GM20000 (cell line): ENCODE results near the gene ZNF300.
"Not testable (repeated sequence)": the region's sequence is repeated elsewhere in the genome, so short reads cannot be mapped to it uniquely, and the experiment has no call there.

ENCODE experiments used
- DNase-seq: peaks from one replicate; pipeline ENCODE4 v3.0.0; 2012; ENCODE audit warnings: low spot score
- CTCF ChIP-seq: IDR thresholded peaks from 2 replicates; pipeline ENCODE4 v1.5.1; 2012; ENCODE audit warnings: mild to moderate bottlenecking, control low read depth; ENCODE audit errors: extremely low read depth, missing control alignments

Gene ZNF300

GRCh38 chr5:150853561-150853960 lies 51.2 kb downstream of the ZNF300 start:
- TF ChIP-seq CTCF, result no peak
- no peak for DNase-seq

GRCh38 chr5:150851039-150851438 lies 53.7 kb downstream of the ZNF300 start:
- DNase-seq, result no peak
- TF ChIP-seq CTCF, result no peak

GRCh38 chr5:150848271-150848670 lies 56.5 kb downstream of the ZNF300 start:
- DNase-seq, result no peak
- no peak for TF ChIP-seq CTCF

GRCh38 chr5:150847334-150847695 lies 57.5 kb downstream of the ZNF300 start:
- DNase-seq, result no peak
- no peak for TF ChIP-seq CTCF

- peak; percentile 85 for DNase-seq
- TF ChIP-seq CTCF, result peak; percentile 62
Observed at GRCh38 chr5:150846654-150847333, 58.0 kb downstream of the ZNF300 start.

GRCh38 chr5:150846308-150846653 lies 58.5 kb downstream of the ZNF300 start, which contains the start of gene IRGM:
Gene IRGM (plus strand): TSS chr5:150846521. CDS start chr5:150848124, 1,603 bp downstream.
- DNase-seq, result not testable (repeated sequence)

- DNase-seq, result not testable (repeated sequence)
Observed at GRCh38 chr5:150845185-150845859, 59.5 kb downstream of the ZNF300 start.
